DLD1 (cell line): ENCODE measurements around the gene CCDC83.

Source experiments
- in situ Hi-C: cut with HindIII; loops from 2 replicates; pipeline ENCODE4 v1.10.0; 2017; ENCODE audit warnings: low sequenced_read_pairs

CCDC83 gene

DNA sequence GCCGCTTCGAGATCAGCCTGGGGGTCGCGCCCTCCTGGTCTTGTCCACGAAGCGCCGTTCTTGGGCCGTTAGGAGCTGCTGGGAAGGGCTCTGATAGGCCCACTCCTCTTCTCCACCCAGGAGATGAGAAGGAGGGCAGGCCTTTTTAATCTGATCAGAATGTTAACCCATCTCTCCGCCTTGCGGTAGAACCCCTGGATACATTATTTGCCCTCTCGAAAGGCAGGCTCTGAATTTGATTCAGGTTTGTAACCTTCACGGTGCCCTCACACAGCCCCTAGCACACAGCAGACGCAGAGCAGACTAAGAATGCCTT lies at the start of gene CCDC83:
CCDC83 (plus strand) TSS at position 43 of the 316 bp plus-strand sequence. CDS start 9,741 bp downstream, outside the sequence.
- in situ Hi-C loops: no loop called here

DNA sequence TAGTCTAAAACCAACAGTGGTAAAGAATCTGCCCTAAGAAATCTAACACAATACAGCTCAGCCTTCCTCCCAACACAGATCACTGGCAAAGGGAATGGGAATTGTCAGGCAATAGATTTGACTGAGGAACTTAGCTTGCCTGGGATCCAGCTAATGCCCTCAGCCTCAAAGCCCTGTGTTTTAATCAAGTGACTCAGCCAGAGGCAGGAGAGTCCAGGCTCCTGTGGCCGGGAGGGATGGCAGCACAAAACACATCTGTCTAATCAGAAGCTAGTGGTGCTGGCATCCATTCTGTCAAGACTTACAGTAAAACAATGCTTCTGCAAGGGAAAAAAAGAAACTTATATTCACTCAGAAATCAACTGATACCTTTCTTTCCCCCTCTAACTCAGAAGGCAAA lies 49.8 kb upstream of the CCDC83 start:
- in situ Hi-C loops: no loop called here

DNA sequence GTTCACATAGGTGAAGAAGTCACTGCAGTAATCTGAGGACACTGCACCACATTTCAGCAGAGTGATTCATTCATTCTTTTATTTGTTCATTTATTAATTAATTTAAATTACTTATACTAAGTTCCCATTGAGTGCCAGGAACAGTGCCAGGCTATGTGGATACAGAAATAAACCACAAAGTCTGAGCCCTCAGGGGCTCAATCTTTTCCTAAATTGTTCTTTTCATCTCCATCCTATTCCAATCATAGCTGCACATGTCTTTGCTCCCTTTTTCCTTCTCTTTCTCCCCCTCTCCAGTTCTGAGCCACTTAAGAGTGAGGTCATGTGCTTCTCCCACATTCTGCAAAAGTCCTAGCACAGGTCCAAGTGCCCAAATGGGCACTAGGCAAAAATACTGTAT lies 49.2 kb upstream of the CCDC83 start:
- in situ Hi-C loops: no loop called here

GRCh38 chr11:85806876-85807275 lies 48.3 kb upstream of the CCDC83 start:
- in situ Hi-C loops: no loop called here

- in situ Hi-C loops: no loop called here
These were observed 46.0 kb upstream of the CCDC83 start for GRCh38 chr11:85809191-85809590.

DNA sequence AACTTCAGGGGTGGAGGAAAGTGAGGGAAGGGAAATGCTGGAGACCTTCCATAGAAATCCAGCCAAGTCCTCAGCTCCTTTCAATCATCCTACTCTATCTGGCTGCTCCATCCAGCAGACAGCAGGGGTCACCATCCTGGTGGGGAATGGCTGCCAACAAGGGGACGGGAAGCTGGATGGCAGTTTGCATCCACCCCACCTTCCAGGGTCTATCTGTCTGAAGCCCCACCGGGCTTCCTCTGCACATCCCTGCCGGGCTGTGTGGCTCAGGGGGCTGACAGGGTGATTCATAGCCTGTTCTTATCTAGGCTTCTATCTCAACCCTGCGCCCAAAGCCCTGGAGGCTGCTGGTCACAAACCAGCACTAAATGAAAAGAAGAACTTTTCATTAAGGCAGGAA lies 45.3 kb upstream of the CCDC83 start:
- in situ Hi-C loops: no loop called here

- in situ Hi-C loops: no loop called here
These were observed 44.7 kb upstream of the CCDC83 start for GRCh38 chr11:85810521-85810870.

DNA sequence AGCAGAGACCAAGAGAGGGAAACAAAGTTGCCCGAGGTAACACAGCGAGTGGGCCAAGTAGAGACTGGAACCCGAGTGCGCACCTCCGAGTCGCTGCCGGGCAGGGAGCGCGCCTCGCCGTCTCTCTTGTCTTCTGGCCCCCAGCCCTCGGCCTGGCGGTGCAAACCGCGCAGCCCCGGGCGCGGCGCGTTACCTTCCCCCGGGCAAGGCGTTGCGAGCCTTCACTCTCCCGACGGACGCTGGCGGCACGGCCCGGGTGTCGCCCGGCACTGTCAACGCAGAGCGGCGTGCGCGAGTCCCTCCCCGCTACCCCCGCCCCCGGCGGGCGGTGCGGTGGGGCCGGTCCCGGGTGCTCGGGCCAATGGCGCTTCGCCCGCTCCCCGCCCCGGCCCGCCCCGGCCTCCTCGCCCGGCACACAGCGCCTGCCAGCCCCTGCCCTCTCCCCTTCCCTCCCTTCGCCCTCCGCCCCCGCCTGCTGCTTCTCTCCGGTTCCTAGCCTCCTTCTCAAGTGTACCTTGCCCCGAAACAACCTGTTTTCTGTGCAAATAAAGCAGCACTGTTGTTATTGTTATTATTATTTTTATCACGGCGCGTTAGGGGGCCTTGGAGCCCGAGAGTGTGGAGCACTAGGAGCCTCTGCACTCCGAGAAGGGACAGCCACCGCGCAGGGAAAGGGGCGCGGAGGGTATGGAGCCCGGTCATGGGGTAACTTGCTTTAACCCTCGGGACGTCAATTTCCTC lies 44.1 kb upstream of the CCDC83 start, which contains the start of gene SYTL2:
SYTL2 (minus strand) TSS at position 271 of the 741 bp plus-strand sequence. CDS start 53,416 bp downstream, outside the sequence.
- in situ Hi-C loops: no loop called here

- in situ Hi-C loops: no loop called here
These were observed 43.6 kb upstream of the CCDC83 start for GRCh38 chr11:85811624-85812023.

- in situ Hi-C loops: no loop called here
These were observed 41.5 kb upstream of the CCDC83 start for GRCh38 chr11:85813721-85814120.

DNA sequence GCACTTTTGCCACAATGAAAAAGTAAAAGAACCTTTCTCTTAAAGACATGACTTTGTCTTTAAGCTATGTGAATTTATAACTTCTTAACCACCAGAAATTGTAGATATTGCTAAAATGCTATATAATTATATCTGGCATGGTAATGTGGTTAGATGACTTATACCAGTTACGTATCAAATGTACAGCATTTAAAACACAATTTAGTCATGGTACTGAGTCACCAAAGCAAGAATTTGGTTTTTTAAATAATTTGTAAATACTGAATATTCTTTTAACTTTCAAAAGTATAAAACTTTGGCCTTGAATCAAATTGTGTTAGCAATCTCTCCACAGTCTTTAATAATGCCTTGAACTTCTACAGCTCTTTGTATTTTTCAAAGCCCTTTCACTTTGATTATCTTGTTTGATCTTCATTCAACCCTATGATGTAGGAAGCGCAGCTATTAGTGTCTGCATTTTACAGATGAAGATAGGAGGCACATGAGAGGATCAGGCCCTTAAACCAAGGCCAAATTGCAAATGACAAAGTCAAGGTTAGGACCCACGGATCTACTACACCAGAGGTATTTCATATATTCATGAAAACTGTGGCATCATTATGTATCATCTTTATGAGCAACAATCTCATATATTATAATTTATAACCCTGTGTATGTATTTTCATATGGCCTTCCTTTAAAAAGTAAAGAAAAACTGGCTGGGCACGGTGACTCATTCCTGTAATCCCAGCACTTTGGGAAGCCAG lies 39.8 kb upstream of the CCDC83 start:
- in situ Hi-C loops: no loop called here

DNA sequence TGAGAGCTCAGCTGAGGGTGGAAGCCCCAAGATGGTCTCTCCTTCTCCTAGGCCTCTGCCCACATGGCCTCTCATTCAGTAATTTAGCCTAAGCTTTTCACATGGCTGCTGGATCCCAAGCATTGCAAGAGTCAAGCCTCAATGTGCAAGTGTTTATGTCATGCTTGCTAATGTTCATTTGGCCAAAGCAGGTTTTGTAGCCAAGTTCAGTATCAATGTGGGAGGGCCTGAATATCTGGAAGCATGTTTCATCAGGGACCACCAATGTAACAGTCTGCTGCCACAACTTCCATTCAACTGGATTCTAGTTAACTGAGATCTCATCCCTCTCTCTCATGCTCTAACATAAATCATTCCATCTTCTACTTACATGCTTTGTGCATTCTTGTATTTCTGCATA lies 35.7 kb upstream of the CCDC83 start:
- in situ Hi-C loops: no loop called here

- in situ Hi-C loops: no loop called here
These were observed 33.5 kb upstream of the CCDC83 start for GRCh38 chr11:85821636-85822035.

DNA sequence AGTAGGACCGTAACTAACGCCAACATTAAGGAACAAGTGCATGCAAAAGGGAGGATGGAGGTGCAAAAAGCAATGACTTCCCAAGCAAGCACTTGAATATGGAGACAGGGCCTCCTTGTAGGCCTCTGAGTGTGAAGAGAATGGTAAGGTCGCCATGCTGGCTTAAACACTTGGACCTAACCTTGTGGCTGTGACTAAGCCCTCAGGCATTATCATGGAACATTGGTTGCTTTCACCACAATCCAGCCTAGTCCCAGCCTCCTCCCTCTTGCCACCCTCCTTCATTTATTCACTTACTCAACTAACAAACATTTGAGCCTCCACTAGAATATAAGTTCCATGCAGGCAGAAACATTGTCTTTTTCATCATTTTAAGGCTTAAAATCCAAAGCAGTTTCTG lies 32.4 kb upstream of the CCDC83 start:
- in situ Hi-C loops: no loop called here

DNA sequence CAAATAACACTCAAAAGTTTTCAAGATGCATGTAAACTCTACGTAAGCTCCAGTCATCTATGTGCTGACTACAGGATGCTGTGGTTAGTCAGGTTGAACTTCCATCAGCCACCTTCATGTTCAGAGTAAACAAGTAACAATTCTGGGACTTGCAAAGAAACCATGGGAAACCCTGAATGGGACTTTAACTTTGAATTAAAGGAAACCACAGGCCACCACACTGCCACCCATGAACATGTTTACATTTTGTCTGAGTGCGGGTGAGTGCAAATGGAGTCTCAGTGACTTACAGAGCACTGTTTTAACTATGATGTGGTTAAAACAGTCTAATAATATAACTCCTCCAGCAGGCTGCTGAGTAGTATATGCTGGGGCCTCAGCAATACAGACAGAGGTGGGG lies 31.4 kb upstream of the CCDC83 start:
- in situ Hi-C loops: no loop called here

DNA sequence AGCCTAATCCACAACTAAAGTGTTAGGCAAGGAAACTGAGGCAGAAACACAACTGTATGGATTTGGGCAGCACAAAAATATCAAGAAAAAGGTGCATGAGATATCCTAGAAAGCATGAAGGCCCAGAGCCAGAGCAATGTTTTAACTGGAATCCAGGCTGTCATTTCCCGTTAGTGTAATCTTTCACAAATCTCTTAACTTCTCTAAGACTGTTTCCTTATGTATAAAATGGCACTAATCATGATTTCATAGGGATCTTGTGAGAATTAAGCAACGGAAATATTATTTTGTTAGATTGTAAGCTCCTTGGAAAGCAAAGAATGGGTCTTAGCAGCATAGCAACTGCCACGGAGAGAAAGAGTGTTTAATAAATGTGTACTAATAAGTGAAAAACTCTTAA lies 29.6 kb upstream of the CCDC83 start:
- in situ Hi-C loops: no loop called here

- in situ Hi-C loops: no loop called here
These were observed 28.9 kb upstream of the CCDC83 start for GRCh38 chr11:85826116-85826855.

DNA sequence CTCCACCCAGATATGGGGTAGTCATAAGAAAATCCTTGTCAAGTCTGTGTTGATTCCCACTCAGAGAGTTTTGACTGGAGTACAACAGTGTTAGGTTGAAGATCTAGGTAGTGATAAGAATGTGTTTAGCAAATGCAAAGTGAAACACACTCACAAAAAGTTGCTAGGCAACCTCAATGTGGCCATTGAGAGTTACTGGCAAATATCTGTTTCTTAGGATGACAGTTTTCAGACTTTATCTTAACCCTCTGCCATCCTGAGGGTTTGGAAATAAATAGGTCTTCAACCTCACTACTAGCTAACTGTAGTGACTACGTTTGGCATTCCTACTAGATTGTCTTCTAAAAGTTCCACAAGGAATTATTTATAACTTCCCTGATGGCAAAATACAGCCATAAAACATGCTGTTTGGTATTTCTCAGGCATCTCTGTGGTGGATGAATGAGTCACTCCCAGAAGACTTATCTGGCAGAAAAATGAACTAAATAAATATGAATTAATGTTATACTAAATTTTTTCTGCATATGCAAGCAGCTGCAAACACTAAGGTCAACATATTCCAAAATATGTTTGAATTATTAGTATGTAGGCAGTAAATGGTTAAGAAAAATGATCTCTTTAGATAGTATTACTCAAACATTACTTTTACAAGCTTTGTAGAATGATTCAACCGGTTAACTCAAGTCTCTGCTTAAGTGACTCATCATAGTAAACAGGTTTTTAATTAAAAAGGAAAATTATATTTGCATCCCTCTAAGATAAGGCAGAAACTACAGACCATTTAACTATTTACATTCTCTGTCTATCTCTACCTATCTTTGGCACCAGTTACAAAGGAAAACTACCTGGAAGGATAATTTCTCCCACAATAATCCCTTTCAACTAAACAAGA lies 27.2 kb upstream of the CCDC83 start:
- in situ Hi-C loops: no loop called here

DNA sequence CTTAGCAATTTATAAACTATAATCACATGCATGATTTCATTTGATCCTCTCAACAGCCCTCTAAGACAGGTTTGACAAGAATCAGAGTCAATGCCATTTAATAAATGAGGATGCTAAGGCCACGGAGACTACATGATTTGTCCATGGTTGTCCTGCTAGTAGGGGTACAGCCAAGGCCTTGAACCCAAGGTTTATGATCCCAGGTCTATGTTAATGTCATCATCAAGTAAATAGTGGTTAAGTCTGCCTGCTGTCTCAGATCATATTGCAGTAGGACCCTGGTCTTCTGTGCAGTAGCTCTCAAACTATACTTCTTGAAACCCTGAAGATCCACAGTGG lies 26.6 kb upstream of the CCDC83 start:
- in situ Hi-C loops: no loop called here

GRCh38 chr11:85829172-85829571 lies 26.0 kb upstream of the CCDC83 start:
- in situ Hi-C loops: no loop called here

DNA sequence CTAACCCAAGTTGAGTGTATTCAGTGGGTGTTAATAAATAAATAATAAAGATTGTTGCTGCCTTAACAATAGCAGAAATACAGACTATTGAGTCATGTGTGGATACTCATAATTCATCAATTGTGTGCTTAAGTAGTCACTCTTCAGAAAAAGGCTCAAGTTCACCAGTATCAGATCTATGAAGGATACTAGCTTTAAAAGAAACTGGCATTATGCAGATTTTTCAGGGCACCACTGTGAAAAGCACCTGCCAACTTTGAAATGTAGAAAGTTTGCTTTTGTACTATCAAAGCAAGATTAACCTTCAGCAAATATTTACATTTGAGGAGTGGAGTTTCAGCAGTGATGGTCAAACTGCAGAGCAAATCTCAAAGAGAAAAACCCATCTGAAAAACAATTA lies 24.1 kb upstream of the CCDC83 start:
- in situ Hi-C loops: no loop called here
